Ovary (tissue), 9 donors: ENCODE measurements around the gene SNX9. TPM values are rescaled to one million over a fixed set of nuclear protein-coding genes. Genes with fewer than 3 reads are reported as not detected.
"Not testable (repeated sequence)": the region's sequence is repeated elsewhere in the genome, so short reads cannot be mapped to it uniquely, and the experiment has no call there.

ENCODE experiments used
- DNase-seq, 5 donors: peaks; one replicate each; pipeline ENCODE4 v3.0.0-alpha.2; 2019 to 2020
- H3K27ac ChIP-seq, 2 donors: fragments of 200-600 bp; one replicate each; pipeline versions ENCODE4 v1.5.1 to v1.8.0; 2019 to 2022
- H3K27me3 ChIP-seq: fragments of 200-600 bp; one replicate; pipeline ENCODE4 v1.8.0; 2022
- H3K36me3 ChIP-seq: fragments of 200-600 bp; sonication (generic); one replicate; pipeline ENCODE4 v1.5.1; 2019
- H3K4me1 ChIP-seq: one replicate; pipeline ENCODE4 v1.8.1; 2013; ENCODE audit warnings: mild to moderate bottlenecking, moderate library complexity; ENCODE audit not compliant: insufficient read depth
- H3K4me3 ChIP-seq: fragments of 200-600 bp; sonication (generic); one replicate; pipeline ENCODE4 v1.5.1; 2017
- H3K9me3 ChIP-seq, 2 donors: fragments of 200-600 bp in 1 of 2; sonication (generic) in 1 of 2; one replicate each; pipeline versions ENCODE4 v1.5.1 to v1.8.1; 2013 to 2019; ENCODE audit warnings: mild to moderate bottlenecking in 1 of 2, moderate library complexity in 1 of 2
- CTCF ChIP-seq, 3 donors: fragments of 450-650 bp in 2 of 3; fragments of 200-600 bp in 1 of 3; IDR thresholded peaks; one replicate each; pipeline versions ENCODE4 v1.5.1 to v1.8.0; 2016 to 2022; ENCODE audit warnings: antibody characterized with exemption in 3 of 3, mild to moderate bottlenecking in 1 of 3
- EP300 ChIP-seq: sonication (generic); formaldehyde crosslinking; IDR thresholded peaks from one replicate; pipeline ENCODE4 v1.6.1; 2017; ENCODE audit warnings: antibody characterized with exemption
- POLR2A ChIP-seq: fragments of 450-650 bp; IDR thresholded peaks from one replicate; pipeline ENCODE4 v1.6.1; 2017; ENCODE audit warnings: antibody characterized with exemption, mild to moderate bottlenecking, moderate library complexity
- WGBS, 3 donors: extraction: QIAGEN DNeasy Blood & Tissue Kit in 1 of 3; methylation state at CpG; one replicate each; pipeline versions ENCODE4 v1.1.5 to v1.1.7; 2013 to 2017; 5-methylcytosine and 5-hydroxymethylcytosine counted together
- intact Hi-C, 4 donors: fragments of 100-400 bp; cut with DNase I; formaldehyde crosslinking; loops; one replicate each; pipeline versions ENCODE4 v1.11.0 to v1.15.1; 2022 to 2023
- polyA plus RNA-seq, 2 donors: library from polyadenylated mRNA; stranded (reverse); fragments of 200-250 nt in 1 of 2; fragments of 350-450 nt in 1 of 2; fragmentation: Illumina TruSeq in 1 of 2; extraction: RNeasy Lipid Tissue Mini Kit (QIAGEN cat#74804) in 1 of 2; gene quantifications; one replicate each; pipeline ENCODE4 v1.2.3, GENCODE V29; 2013 to 2014
- total RNA-seq, 7 donors: library from RNA; depleted of rRNA in 2 of 7; stranded (reverse); fragments of >200 nt in 2 of 7; fragmentation: NEBNext Ultra II Directional in 3 of 7; extraction: Animal tissue kit (Norgen Biotek cat#: 25700) in 3 of 7; gene quantifications; one replicate each; pipeline versions ENCODE4 v1.1.0 to v1.2.4, GENCODE V29; 2016 to 2023
- donor health status: DM: no; HTN: no; CAD: no; lungs with moderate emphysema.
- donor health status: DM: no; HTN: no; CAD: no.
- donor health status: Bipolar disorder and iron deficiency.
- donor health status: DM: yes; HTN: yes; CAD: no.
- donor health status: DM: no; HTN: no; CAD: no.
- donor health status: DM: yes; HTN: yes; CAD: no.

Gene SNX9
- total and polyA plus RNA-seq, 9 donors: 31.2 to 48.0 (median 38.7) TPM

GRCh38 chr6:157943964-157944283, 120.9 kb downstream of the SNX9 start:
- H3K9me3 ChIP-seq: no peaks in the 10 kb centered on the region
- no peak overlapping the region for H3K4me3 ChIP-seq
- H3K27me3 ChIP-seq: no peaks in the 10 kb centered on the region
- H3K36me3 ChIP-seq: no peaks in the 10 kb centered on the region
- no peak overlapping the region for H3K27ac ChIP-seq
- DNase-seq: no peak
- 87 to 92% (median 92%) methylated on average over 15 of the region's 15 CpGs for WGBS, 3 donors
- H3K4me1 ChIP-seq: peaks cover 1% of the 10 kb centered on the region
- intact Hi-C loops: no loop called here
- TF ChIP-seq CTCF (IDR thresholded peaks at IDR 0.05): no peak
- no peak for TF ChIP-seq EP300
- no peak for TF ChIP-seq POLR2A

- Histone ChIP-seq H3K36me3 (no peaks in the 10 kb centered on the region), H3K9me3 (no peaks in the 10 kb centered on the region), H3K4me3 (no peak overlapping the region), H3K4me1 (peaks cover 1% of the 10 kb centered on the region), H3K27me3 (no peaks in the 10 kb centered on the region), H3K27ac (no peak overlapping the region)
- no peak for TF ChIP-seq CTCF (IDR thresholded peaks at IDR 0.05)
- TF ChIP-seq POLR2A: no peak
- no peak for TF ChIP-seq EP300
- intact Hi-C loops: no loop called here
- no peak for DNase-seq
- 87 to 90% (median 88%) methylated on average over 14 of the region's 14 CpGs for WGBS, 3 donors
These were observed 122.2 kb downstream of the SNX9 start for GRCh38 chr6:157944983-157945931.

GRCh38 chr6:157946053-157946617, 123.1 kb downstream of the SNX9 start:
- TF ChIP-seq EP300: no peak
- TF ChIP-seq CTCF (IDR thresholded peaks at IDR 0.05): no peak
- no peak for TF ChIP-seq POLR2A
- H3K9me3 ChIP-seq: no peaks in the 10 kb centered on the region
- peaks cover 1% of the 10 kb centered on the region for H3K4me1 ChIP-seq
- no peak for DNase-seq
- 87 to 90% (median 89%) methylated on average over 6 of the region's 6 CpGs for WGBS, 3 donors
- intact Hi-C loops: no loop called here
- no peaks in the 10 kb centered on the region for H3K27me3 ChIP-seq
- no peaks in the 10 kb centered on the region for H3K36me3 ChIP-seq
- no peak overlapping the region for H3K4me3 ChIP-seq
- H3K27ac ChIP-seq: no peak overlapping the region

GRCh38 chr6:157946865-157947532, 124.0 kb downstream of the SNX9 start:
- DNase-seq: no peak
- peak in 2 of 3 donors; percentile 24 to 40 for TF ChIP-seq CTCF (IDR thresholded peaks at IDR 0.05)
- TF ChIP-seq EP300: no peak
- intact Hi-C loops: no loop called here
- Histone ChIP-seq H3K9me3 (no peaks in the 10 kb centered on the region), H3K4me3 (no peak overlapping the region), H3K27me3 (no peaks in the 10 kb centered on the region), H3K27ac (no peak overlapping the region), H3K36me3 (no peaks in the 10 kb centered on the region), H3K4me1 (peaks cover 1% of the 10 kb centered on the region)
- WGBS, 3 donors: 42 to 58% (median 45%) methylated on average over 5 of the region's 5 CpGs

- 77 to 90% (median 82%) methylated on average over 1 of the region's 1 CpG for WGBS, 3 donors
- H3K4me1 ChIP-seq, H3K4me3 ChIP-seq, DNase-seq, intact Hi-C loops, H3K27me3 ChIP-seq, H3K27ac ChIP-seq, H3K9me3 ChIP-seq, H3K36me3 ChIP-seq: not testable (repeated sequence)
These were observed 127.9 kb downstream of the SNX9 start for GRCh38 chr6:157950899-157951298.
